Measurements from ENCODE around the gene KCNK1.

The KCNK1 gene
- 0 to 0.09 reads per million in 2 donors for total RNA-seq

- DNase-seq: no peak
Measured at GRCh38 chr1:233613252-233614172, at the start of gene KCNK1. TSS of gene KCNK1 (plus strand) at chr1:233614106. CDS start at chr1:233614172, 66 bp downstream.

DNA sequence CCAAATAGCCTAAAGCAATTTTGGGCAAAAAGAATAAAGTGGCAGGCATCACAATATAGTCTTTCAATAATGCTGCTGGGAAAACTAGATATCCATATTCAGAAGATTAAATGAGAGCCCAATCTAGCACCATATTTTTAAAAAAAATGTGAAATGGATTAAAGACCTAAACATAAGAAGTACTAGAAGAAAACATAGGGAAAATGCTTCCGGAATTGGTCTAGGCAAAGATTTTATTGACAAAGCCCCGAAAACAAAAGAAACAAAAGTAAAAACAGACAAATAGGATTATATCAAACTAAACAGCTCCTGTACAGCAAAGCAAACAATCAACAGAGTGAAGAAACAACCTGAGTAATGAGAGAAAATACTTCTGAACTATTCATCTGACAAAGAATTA is 48.6 kb upstream of the KCNK1 start:
- DNase-seq: no peak

- DNase-seq: no peak
Measured at GRCh38 chr1:233566886-233567285, 47.0 kb upstream of the KCNK1 start.

DNA sequence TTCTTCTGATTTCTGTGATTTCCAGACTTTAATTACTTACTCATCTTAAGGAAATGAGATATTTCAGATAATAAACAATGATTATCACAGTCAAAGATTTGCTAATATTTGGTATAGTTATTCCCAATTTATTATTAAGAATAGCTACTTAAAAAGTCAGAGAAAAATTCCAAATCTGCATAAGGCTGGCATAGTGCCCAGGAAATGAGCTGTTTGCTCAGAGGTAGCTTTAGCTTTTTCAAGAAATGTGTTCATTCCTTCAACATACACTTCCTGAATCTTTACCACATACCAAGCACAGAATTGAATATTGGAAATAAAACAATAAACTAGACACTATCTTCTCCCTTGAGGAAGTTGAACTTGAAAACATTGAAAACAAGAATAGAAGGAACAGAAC is 44.3 kb upstream of the KCNK1 start:
- no peak for DNase-seq

DNA sequence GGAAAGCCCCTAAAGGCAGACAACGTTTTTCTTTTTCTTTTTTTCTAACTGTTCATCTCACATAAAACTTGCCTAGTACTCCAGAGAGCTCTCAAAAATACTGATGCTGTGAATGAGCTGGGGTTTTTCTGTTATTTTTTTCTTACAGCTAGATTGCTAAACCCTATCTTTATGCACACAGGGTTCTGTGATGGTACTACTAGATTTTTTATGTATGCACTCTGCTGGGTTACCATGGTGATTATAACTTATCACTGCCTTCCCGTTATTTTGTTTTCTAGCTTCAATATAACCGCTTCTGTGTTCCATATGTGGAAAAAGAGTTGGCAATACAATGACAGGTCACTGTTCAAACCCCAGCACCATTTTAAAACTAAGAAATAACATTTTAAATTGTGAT is 43.7 kb upstream of the KCNK1 start:
- no peak for DNase-seq

GRCh38 chr1:233570706-233571105 is 43.2 kb upstream of the KCNK1 start:
- DNase-seq: no peak

- DNase-seq: no peak
Measured at GRCh38 chr1:233572896-233573295, 41.0 kb upstream of the KCNK1 start.

DNA sequence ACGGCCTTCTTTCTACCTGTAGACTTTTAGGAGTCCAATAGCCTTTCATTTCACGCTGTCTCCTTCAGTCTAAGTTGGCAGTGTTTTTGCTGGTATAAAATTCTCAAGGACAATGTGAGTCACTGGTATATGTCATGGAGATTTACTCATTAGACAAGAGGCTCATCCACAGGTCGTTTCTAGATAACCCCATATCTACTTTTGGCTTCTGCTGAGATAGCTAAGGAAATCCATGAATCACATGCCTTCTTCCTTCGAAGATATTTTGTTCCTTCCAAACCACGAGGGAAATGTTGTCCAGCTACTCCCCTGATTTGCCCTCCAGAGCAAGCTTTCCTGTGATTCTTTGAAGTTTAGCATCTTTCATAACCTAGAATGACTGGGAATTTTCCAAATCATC is 38.5 kb upstream of the KCNK1 start:
- DNase-seq: no peak

GRCh38 chr1:233582439-233582838 is 31.5 kb upstream of the KCNK1 start:
- DNase-seq: no peak

GRCh38 chr1:233584376-233584775 is 29.5 kb upstream of the KCNK1 start:
- no peak for DNase-seq

- no peak for DNase-seq
Measured at GRCh38 chr1:233584931-233585330, 29.0 kb upstream of the KCNK1 start.

GRCh38 chr1:233586301-233586700 is 27.6 kb upstream of the KCNK1 start:
- no peak for DNase-seq

DNA sequence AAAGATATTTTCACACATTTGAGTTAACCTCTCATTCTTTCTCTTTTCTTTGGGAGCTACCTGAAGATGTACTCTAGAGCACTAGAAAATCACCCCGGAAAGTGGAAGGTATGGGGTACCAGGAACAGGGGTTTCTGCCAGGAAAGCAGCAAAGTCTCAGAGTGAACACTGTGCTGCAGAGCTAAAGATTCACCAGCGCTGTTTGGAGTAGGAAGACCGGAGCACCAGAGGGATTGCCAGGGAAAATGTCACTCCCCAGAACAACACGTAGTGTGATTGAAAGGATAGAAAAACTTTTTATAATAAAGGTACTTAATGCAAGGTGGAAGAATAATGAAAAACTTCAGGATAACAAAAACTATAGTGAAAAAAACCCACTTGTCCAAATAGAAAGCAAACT is 26.7 kb upstream of the KCNK1 start:
- DNase-seq: no peak

GRCh38 chr1:233587958-233588799 is 25.7 kb upstream of the KCNK1 start:
- DNase-seq: no peak

GRCh38 chr1:233597489-233597901 is 16.4 kb upstream of the KCNK1 start:
- no peak for DNase-seq

GRCh38 chr1:233598891-233599541 is 14.9 kb upstream of the KCNK1 start:
- DNase-seq: no peak

DNA sequence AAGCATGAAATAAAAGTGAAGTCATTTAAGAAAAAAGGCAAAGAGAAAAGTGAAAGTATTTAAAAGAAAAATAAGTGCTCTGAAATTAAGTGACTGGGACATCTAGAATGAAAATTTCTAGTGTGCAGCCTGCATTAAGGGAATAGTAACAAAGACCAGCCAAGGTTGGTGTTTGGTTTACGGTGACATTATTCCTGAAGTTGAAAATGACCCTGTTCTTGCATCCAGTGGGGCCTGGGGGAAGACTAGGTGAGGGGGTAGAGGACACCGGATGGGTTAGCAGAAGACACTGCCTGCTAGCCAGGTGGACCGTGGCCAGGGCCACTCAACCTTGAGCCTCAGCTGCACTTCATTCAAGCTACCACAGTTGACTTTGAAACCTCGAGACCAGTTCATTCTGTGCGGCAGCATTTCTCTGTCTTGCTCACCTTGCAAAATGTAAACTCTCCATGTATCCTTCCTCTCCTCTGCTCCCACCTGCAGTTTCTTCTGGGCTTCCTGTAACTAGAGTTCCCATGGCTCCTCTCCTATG is 14.3 kb upstream of the KCNK1 start:
- DNase-seq: no peak

DNA sequence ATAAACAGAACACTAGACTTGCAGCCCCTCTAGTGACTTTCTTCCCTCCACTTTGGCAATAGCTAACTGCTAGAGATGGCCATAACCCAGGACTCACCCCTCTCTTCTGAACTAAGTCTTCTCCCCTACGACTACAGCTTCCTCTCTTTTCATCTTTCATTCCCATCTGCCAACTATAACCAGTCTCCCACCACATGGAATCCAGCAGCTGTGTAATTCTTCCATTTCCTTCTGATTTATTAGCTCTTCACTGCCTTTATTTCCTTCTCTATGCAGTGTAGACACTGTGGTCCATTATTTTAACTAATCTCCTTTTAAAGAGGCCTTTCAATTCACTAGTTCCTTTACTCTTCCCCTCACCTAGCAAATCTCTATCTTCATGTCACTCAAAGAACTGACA is 13.4 kb upstream of the KCNK1 start:
- no peak for DNase-seq

- no peak for DNase-seq
Measured at GRCh38 chr1:233603478-233603877, 10.4 kb upstream of the KCNK1 start.

DNA sequence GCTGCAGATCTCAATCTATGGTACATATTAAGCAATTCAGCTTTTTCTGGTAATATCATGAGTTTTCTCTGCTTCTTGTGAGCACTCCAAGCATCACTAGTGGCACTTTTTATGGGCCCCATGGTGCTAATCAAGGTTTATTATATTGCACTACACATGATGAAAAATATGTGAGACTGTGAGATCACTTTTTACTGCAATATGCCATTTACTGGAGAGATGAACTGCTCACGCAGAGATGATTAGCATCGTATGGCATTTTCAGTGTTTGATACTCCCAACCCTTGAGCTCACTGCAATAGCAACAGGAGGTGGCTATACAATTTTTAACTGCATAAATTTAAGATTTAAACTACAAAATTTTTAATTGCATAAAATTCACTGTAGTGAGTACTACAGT is 8.7 kb upstream of the KCNK1 start:
- DNase-seq: no peak

DNA sequence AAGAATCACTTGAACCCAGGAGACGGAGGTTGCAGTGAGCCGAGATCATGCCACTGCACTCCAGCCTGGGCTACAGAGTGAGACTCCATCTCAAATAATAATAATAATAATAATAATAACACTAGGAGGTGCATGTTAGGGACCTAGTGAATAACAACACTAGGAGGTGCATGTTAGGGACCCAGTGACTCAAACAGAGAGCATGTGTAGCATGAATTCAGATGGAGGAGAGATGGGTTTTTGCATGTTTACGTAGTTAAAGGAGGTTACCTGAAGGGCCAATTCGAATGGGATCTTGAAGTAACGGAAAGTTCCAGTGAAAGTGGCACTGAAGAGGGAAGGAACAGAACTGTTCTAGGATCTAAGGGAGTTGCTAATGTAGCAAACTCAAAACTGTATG is 7.1 kb upstream of the KCNK1 start:
- no peak for DNase-seq

- no peak for DNase-seq
Measured at GRCh38 chr1:233607252-233608119, 6.4 kb upstream of the KCNK1 start.
